Brain pericyte (primary cell): Measurements from ENCODE around the gene TRPC3.

Experiments used
- DNase-seq: peaks from one replicate; pipeline ENCODE4 v3.0.0-alpha.2; 2012; ENCODE audit warnings: low read depth, low spot score

Gene TRPC3

DNA sequence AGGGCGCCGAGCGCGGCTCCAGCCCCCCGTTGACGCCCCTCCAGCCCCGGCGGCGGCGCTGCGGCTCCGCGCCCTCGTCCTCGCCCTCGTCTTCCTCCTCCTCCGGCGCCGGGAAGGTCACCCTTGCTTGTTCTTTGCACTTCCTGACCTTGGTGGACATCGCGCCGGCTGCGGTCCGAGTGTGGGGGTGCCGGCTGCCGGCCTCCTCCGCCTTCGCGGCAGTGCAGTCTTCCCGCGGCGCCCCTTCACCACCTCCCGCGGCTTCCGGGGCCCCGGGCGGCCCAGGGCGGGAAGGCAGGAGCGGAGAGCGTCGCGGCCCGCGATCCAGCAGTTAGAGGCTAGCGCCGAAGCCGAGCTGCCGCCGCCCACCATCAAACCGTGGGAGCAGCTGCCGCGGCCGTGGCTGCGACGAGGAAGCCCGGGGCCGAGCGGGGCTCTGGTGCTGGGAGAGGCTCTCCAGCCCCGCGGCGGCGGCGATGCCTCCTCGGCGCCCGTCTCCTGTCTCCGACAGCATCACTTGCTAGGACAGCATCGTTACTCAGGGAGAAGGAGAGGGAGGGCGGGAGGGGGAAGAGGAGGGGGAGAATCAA, at the start of gene TRPC3:
Gene TRPC3, minus strand, starts transcription at position 540 of the 590 bp plus-strand sequence. Its CDS starts 380 bp downstream, at position 160.
- DNase-seq: no peak

DNA sequence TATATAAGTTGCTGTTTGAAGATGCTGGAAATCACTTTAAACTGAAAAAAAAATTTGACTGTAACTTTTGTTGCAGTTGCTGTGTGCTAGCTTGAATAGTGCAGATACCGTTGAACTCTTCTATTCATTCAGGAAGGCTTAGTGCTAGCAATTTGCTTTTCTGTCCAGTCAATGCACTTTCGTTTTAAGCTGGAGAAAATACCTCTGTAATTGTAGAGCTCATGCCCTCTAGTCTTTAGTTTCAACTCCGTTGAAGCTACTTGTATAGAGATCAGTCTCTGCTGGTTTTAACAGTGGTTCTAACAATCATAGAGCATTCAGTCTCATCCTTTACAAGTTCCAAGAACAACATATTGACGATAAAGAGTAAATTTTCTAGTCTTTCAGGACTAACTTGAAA, 49.0 kb upstream of the TRPC3 start:
- DNase-seq: no peak

DNA sequence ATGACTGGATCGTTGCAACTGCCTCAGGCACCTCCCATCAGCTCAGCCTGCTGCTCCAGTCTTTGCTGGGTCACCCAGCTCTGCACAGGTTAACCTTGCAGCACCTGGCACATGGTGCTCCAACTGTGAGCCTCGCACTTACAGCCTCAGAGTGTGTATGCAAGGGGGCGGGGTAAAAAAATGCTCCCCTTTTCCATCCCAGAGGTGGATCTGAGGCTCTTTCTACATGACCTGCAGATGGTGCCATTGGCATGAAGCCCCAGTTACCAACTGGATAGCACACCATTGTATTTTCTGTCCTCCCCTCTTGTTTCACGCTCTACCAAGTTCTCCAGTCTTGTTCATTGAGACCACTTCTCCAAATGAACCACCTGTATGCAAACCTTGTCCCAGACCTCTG, 46.2 kb upstream of the TRPC3 start:
- no peak for DNase-seq

DNA sequence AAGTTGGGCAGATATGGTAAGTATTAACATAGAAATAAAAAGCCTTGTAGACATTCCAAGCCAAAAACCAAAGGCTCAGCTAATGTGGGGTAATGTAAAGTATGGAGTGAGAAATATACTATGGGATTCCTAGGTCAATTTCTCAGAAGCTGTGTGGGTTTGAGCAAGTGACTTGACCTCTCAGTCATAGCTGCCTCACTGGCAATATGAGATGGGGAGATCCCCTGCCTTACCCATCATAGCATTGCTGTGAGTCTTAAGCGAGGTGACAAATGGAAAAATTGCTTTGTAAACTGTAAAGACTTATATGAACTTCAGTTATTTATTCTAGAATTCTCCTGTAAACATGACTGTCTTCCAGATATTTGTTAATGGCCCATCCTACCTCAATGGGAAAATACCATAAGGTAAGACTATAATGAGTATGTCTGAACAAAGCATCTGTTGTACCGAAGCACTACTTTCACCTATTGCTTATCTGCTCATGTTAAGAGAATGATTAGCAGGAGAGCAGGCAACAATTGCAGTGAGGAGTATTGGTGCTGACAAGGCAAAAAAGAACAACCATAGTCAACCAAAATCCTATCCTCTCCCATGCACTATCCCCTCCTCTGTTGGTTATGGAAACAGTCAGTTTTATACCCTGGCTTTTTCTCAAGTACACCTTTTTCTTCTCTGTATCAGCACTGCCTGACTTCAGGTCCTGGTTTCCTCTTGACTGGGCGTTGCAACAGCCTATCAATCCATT, 44.1 kb upstream of the TRPC3 start:
- DNase-seq: no peak

DNA sequence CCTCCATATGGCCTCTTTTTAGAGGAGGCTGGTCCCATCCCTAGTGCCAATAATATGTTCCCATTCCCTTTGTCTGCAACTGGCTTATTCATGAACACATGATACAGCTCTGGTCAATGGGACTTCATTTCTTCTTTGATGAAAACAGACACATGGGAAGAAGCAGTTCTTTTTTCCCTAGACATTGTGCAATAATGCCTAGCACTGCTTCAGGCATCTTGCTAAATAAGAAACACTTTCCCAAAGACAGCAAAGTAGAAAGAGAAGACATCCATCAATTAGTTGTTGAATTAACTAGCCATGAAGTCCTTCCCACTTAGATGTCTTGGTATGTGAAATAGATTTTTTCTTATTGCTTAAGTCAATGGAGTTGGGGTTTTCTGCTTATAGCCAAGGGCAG, 40.1 kb upstream of the TRPC3 start:
- DNase-seq: no peak

DNA sequence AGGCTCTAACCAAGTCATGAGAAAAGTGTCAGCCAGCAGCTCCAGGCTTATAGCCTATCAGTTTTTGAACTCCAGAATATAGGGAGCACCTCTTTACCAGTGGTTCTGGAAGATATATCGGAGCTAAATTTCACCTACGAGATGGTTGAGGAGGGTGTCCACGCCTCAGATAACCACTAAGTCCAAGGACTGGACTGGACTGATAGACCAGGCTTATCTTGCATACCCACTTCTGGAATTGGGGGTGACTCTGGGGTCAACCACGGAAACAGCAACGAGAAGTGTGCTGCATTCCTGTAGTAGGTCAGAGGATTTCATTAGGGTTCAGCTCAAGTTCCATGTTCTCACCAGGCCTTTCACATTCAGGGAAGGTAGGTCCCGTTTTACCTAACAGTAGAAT, 38.6 kb upstream of the TRPC3 start:
- DNase-seq: no peak

DNA sequence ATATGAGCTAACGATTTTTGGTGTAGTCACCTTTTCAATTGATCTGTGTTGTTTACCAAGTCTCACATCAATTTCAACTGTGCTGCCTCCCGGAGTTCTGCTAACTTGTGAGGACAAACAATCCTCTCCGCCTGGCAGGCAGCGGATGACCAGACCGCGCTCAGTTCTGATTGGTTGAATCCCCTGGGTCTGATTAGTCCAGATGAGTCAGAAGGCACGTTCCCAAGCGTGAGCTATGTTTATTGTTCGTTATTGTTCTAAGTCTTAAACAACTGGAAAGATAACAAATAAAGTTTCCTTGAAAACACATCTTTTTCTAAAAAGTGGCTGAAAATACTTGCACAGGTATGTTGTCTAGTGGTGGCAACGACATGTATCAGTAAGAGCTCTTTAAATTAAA, 37.9 kb upstream of the TRPC3 start:
- no peak for DNase-seq

DNA sequence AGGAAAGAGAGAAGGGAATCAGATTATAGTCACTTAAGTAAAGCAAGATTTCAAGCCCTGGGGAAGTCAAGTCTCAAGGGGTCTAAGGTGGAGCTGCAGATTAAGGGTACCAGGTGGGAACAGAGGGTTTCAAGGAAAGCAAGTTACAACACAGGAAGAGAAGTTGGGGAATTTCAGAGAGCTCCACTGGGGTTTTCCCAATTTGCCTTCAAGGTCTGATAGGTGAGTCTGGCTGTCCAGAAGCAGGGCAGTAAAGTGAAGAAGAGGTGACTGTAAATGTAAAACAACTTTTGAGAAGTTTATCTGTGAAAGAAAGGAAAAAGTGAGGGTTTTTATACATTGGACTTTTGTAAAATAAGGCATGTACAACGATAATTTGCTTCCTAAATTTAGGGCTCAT, 37.1 kb upstream of the TRPC3 start:
- DNase-seq: no peak

DNA sequence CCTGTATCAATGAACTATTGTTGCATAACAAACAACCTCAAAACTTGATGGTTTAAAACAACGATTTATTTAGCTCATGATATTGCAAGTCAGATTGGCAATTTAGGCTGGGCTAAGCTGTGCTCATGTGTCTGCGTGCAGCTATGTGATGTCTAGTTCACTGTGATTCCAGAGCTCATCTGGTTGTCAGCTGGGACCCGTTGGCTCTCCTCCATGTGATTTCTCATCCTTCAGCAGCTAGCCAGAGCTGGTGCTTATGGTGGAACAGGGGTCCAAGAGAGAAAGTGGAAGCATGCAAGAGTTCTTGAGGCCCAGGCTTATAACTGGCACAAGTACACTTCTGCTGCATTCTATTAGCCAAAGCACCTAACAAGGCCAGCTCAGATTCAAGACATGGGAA, 28.8 kb upstream of the TRPC3 start:
- no peak for DNase-seq

DNA sequence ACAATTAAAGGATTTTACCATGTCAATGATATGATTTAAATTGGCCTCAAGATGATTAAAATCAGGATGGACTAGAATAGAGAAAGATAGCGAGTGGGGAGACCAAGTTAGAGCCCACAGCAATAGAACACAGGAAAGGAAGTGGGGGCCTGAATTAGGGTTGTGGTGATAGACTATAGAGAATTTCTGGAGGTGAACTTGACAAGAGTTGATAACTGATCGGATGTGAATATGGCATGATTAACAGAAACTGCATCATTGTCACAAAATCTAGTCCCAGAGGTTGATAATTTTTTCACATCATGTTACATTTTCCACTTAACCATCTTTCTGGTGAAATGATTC, 26.3 kb upstream of the TRPC3 start:
- DNase-seq: no peak

DNA sequence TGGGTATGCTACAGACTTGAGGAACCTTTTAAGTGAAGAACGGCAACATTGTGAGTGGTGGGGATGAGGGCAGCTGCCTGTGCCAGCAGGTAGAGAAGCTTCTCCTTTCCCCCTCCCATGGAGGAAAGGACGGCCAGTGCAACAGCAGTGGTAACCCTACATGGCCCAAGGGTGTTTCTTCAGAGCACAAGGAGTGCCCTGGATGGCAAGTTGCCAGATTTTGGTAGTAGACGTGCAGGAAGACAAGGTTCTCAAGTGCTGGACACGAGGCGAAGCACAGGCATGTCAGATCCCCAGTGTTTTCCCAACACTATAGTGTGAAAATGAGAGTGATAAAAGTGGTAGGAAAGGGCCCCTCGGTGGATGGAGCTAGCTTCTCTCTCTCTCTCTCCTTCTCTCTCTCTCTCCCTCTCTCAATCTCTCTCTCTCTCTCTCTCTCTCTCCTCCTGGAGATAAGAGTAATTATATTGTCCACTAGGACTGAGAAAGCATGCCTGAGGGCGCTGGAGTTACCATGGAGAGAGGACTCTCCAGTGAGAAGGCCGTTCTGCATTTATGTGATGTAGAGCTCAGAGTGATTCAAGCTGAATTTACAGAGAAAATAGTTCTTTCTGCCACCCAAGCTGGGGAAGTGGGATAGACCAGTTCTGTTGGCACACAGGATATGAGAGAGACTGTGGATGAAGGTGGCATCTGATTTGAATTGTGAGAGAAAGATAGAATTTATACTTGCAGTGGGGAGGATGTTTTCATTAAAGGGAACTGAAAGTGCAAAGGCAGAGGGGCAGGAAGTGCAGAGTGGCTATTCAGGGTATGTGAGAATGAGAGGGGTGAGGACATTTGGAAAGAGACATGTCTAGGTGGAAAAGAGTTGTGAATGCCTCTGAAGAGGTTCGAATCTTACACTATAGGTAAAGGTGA, 25.7 kb upstream of the TRPC3 start:
- no peak for DNase-seq

DNA sequence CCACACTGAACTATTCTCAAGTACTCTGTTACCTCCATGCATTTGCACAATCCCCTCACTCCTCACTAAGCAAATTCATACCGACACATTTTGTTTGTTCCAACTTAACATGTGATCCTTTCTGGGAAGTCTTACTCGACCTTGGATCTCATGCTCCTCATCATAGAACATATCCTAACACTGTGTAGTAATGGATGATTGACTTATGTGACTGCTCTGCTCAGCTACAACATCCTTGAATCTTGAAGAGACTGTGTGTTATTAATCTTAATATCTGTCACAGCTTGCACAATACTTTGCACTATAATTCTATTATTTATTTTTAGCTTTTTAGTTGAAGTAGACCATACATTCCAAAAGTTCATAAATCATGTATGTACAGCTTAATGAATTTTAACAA, 23.9 kb upstream of the TRPC3 start:
- no peak for DNase-seq

DNA sequence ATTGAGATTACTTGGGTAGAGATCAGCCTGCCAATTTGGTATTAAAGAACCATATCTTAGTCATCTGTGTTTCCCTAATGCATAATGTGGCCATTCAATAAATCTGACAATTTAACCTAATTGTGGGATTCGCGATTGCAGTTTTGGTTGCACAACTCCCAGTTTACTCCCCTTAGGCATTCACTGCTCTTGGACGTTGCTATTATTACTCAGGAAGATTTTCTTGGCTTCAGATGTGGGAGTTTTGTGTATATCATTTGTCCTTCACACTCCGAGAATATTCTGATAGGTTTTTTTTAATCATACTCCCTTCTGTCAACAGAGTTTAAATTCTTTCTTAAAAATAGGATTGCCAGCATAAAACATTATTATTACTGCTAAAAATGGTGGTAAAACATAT, 22.0 kb upstream of the TRPC3 start:
- DNase-seq: no peak

DNA sequence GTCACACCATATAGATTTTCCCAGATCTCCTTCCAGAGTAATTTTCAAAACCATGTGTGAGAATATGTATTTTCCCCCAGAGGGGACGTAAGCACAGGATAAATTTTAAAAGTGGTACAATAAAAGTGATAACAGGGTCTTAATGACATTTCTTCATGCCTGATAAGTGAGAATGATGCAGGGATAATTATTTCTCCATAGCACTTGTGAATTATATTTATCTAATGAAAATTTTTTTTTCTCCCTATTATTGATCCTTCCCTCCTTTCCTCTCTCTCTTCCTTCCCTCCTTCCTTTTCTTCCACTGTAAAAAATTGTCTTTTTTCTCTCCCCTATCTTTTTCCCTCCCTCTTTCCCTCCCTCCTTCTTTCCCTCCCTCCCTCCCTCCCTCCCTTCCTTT, 17.0 kb upstream of the TRPC3 start:
- DNase-seq: no peak

DNA sequence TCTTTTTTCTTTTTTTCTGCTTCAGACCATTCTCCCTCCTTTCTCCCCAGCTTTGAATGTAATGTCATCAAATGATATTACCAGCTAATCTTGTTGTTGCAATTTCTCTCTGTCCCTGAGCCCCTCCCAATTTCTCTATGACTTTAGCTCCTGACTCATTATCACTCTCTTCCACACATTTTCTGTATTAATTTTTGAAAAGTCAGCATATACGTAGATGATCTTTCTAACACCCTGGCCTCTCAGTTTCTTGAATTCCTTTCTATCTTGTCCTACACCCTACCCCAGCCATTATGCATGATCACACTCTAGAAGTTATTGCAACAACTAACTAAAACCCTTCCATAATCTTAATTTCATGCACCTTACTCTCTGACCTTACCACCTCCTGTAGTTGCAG, 13.1 kb upstream of the TRPC3 start:
- DNase-seq: no peak

DNA sequence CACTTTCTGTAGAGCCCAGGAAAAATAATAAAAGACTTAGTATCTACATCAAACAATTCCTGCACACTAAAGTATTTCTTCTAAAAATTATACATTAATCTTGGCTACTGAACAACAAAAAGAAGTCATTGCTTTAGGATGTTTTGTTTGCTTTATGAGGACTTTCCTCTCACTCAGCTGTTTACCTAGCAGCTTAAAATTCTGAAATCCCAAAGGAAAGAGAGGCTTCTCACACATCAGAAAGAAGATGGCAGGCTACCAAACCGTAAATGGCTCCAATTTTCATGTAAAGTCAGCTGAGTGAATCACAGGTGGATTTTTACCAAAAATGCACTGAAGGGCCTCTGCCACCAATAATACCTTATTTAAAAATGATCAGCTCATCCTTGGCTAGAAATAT, 9.0 kb upstream of the TRPC3 start:
- DNase-seq: no peak

DNA sequence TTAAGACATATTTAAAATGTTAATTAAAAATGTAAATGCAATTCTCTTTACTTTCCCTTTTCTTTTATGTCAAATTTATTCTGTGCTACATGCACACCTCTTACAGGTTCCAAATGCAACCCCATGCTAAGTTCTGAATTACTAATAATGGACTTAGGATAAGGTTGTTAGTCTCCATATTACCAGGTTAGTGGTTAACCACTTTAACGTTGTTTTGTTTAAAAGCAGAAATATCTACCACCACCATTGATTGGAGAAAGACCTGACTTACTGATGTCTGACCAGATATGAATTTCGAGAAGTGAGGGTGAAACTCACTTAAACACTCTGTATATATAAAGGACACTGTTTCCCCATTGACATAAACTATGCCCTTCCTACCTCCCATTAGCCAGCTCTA, 6.9 kb upstream of the TRPC3 start:
- no peak for DNase-seq

DNA sequence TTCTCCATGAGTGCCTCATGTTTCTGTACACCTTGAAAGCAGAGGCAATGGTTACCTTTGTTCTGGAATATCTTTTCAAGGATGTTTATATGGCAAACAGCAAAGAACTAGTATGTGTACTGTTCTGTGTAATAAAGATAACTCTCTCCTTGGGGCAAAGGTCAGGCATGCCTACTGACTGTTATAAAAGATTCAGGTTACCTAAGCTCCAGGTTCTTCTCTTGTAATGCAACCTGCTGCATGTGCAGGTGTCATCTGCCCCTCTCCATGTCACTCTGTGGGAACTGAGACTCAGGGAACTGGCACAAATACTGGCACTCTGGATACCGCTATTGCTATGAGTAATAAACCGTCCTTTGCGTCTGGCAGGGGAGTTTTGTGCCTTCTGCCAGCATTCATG, 5.4 kb upstream of the TRPC3 start:
- no peak for DNase-seq

DNA sequence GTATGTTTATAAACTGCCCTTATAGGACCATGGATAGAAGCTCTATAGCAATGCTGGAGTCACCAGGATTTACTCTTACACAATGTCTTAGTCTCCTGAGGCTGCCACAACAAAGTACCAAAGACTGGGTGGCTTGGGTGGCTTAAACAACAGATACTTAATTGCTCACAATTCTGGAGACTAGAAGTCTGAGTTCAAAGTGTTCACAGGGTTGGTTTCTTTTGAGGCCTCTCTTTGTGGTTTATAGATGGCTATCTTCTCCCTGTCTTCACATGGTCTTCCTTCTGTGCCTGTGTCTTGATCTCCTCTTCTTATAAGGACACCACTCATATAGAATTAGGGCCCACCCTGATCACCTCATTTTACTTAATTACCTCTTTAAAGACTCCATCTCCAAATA, 2.0 kb upstream of the TRPC3 start:
- DNase-seq: no peak

DNA sequence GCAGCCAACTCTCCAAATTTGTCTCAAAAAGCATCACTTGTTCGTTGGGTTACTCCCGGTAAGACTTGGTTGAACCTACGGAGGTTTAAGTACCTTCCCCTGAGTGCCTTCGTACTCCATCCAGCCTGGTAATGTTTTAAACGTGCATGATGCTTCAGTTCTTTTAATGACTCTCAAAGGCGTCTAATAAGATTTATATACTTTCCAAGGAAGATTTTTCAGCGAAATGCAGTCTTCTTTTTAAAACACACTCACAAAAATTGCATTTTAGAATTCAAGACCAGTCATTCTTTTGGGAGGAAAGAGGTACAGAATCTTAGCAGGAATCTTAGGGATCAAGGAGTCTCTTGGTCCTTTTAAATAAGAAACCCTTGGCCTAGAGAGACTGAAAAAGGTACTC, 430 bp upstream of the TRPC3 start:
- DNase-seq: no peak

DNA sequence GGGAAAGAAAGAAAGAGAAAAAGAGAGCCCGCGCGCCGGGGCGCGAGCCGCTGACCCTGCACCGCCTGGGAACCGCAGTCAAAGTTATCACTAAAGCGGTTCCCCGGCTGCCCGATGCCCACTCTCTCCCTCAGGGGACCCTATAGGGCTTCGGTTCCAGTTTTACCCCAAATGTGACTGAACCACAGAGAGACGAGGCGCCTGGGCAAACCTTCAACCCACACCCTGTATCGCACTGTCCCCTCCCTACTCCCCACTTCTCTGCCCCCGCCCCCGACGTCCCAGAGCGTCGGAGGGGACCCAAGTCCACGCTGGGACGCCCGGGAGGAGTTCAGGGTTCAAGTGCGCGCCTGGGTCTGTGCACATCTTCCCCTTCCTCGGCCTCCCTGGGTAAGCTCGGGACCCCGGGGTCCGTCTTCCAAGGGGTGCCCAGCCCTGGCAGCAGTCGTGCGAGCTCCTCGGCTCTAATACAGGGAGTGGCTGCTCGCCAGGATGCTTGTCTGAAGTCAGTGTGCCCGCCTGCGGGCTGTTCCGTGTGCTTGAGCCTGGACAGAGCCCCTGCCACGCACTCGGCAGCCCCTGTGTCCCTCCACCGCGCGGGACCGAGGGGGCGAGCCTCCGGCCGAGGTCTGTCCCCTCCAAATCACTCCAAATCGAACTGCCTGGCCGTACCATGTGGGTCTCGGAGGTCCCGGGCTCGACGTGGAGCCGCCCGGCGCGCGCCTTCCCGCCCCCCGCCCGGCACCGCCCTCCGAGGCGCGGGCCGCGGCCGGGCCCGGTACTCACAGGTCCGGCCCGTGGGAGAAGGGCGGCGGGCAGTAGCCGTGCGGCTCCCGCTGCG, 960 bp downstream of the TRPC3 start:
- no peak for DNase-seq

DNA sequence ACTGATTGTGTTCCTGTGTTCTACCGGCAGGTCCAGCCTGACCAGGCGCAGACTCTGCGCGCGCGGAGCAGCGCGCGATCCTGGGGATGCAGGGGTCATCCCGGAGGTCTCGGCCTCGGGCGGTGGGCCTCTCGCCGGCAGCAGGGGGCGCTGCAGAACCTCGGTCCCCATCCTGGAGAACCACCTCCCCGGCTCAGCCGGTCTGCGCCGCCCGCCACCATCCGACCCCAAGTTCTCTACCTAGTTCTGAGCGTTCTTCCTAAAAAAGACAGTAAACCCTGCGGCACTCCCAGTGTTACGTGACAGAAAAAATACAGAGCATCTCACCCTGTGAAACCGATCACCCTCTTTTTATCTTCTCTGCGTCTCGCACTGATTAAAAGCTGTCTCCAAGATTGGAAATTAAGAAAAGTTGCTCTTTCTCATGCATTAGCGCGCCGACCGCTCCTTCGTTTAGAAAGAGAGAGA, 1.6 kb downstream of the TRPC3 start:
- no peak for DNase-seq
